Measurements from ENCODE around the gene SCNM1.

The SCNM1 gene

GRCh38 chr1:151145304-151146071, 20.5 kb upstream of the SCNM1 start:
- no peak for DNase-seq
- in situ Hi-C loops (cut with HindIII; ENCODE audit: low pct_ligation_motif_present, low pct_unique_long_range_greater_than_20kb, low sequenced_read_pairs): no loop called here

DNA sequence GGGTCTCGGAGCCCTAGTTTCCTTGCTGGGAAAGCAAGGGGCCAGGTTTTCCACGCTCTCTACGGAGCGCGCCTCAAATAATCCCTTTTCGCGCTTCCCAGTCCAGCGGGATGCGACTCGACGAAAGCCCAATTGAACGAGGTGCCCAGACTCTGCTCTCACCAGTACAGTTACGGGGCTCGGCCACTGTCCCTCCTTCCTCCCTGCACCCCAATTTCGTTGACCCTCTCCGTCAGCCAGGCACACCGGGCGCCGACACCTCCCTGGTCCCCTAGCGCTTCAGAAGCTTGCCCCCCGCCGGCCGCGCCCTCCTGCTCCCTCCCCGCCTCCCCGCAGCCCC, 19.9 kb upstream of the SCNM1 start:
- in situ Hi-C loops (cut with HindIII; ENCODE audit: low pct_ligation_motif_present, low pct_unique_long_range_greater_than_20kb, low sequenced_read_pairs): no loop called here
- no peak for DNase-seq

DNA sequence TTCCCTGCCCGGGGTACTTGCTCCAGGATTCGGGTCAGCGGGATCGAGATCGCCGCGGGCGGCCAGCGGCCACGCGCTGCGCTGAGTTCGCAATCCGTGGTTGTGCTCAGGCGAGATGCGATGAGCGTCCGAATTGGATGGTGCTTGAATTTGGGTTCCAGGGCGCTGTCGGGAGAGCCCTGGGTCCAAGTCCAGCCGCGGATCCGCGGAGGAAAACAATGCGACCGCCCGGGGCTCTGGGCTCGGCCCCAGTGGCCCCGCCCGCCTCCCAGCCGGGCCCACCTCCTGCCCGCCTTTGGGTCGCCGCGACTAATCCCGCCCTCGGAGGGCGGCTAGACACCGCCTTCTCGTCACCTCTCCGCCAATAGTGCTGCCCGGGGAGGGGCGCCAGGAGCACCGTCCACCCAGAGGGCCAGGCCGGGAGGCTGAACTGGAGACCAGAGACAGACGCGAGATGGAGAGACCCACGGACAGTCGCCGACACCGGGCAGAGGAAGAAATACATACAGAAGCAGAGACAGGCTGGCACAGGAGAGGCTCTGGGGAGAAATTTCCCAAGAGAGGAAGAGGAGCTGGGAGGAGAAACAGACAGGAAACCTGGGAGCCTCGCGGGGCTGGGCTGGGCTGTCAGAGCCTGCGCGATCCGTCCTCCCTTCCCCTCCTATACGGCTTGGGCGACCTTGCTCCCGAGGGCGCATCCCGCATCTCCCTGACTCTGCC, 19.4 kb upstream of the SCNM1 start, which contains the start of gene SEMA6C:
Gene SEMA6C, minus strand, starts transcription at position 220 of the 720 bp plus-strand sequence. CDS start 4,010 bp downstream, outside the sequence.
- in situ Hi-C loops (cut with HindIII; ENCODE audit: low pct_ligation_motif_present, low pct_unique_long_range_greater_than_20kb, low sequenced_read_pairs): no loop called here
- peak; percentile 94 for DNase-seq

GRCh38 chr1:151147132-151147503, 18.8 kb upstream of the SCNM1 start:
- DNase-seq: no peak
- in situ Hi-C loops (cut with HindIII; ENCODE audit: low pct_ligation_motif_present, low pct_unique_long_range_greater_than_20kb, low sequenced_read_pairs): no loop called here

DNA sequence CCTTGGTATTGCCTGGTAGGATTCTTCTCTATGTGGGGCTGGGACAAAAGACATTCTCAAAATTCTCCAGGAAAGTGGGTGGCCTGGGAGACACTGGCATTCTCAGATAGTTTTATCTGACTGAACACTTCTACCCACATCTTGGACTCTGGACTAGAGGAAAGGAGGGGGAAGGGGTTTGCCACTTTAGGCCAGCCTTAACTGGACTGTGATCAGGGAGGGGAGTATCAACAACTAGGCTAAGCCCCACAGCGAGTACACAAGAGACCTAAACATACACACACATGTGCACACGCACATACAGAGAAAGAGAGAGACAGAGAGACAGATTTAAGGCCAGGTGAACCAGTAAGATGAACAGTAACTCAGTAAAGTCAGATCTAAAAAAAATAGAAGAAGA, 18.3 kb upstream of the SCNM1 start:
- in situ Hi-C loops (cut with HindIII; ENCODE audit: low pct_ligation_motif_present, low pct_unique_long_range_greater_than_20kb, low sequenced_read_pairs): no loop called here
- no peak for DNase-seq

DNA sequence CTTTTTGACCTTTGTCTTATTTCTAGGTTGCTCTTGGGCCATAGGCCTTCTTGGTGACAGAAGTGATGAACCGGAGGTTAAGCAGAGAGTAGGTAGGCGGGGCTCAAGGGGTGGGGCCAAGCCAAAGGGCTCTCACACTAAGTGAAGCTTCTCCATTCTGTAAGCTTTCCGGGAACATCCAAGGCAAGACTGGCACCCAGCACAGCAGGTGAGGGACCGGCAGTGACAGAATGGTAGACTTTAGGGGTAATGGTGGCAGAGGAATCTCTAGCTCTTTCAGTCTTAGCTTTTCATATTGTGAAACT, 9.5 kb upstream of the SCNM1 start, which contains the start of gene TNFAIP8L2:
Gene TNFAIP8L2, plus strand, starts transcription at position 135 of the 305 bp plus-strand sequence. CDS start 2,049 bp downstream, outside the sequence.
- in situ Hi-C loops (cut with HindIII; ENCODE audit: low pct_ligation_motif_present, low pct_unique_long_range_greater_than_20kb, low sequenced_read_pairs): no loop called here
- DNase-seq: no peak

GRCh38 chr1:151157067-151157531, 8.8 kb upstream of the SCNM1 start:
- in situ Hi-C loops (cut with HindIII; ENCODE audit: low pct_ligation_motif_present, low pct_unique_long_range_greater_than_20kb, low sequenced_read_pairs): no loop called here
- DNase-seq: no peak

DNA sequence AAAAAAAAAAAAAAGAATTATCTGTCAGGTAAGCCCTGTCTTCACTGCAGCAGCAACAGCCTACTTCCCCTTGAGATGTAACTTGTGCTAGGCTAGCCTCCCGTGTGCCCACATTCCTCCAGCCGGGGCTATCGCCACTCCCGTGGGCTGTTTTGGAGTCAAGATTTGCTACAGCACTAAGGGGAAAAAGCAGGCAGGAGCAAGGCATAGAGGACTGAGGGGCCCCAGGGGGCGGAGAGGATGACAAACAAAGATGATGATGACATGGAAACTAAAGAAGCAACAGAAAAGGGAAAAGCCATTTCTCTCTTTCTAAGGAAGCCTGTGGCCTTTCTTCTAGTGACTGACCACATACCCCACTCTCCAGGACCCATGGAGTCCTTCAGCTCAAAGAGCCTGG, 7.6 kb upstream of the SCNM1 start:
- in situ Hi-C loops (cut with HindIII; ENCODE audit: low pct_ligation_motif_present, low pct_unique_long_range_greater_than_20kb, low sequenced_read_pairs): no loop called here
- DNase-seq: no peak

- DNase-seq: no peak
- in situ Hi-C loops (cut with HindIII; ENCODE audit: low pct_ligation_motif_present, low pct_unique_long_range_greater_than_20kb, low sequenced_read_pairs): no loop called here
Measured at GRCh38 chr1:151158751-151159251, 7.1 kb upstream of the SCNM1 start.

DNA sequence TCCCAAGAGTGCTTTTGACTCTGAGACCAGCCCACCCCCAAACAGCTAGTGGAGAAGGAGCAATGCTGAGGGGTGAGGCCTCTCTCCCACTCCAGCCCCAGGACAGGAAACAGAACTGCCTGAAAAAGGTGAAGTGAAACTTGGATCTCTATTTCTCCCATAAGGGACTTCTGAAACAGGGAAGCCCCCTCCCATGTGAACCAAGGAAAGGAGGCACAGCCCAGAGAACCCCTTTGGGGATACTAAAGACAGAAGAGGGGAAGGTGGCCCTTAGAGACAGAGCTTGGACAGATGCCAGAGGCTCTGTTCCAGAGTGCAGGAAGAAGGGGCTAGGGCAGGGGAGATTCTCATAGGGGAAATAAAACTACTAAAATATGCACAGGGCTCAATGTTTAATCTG, 6.6 kb upstream of the SCNM1 start:
- DNase-seq: no peak
- in situ Hi-C loops (cut with HindIII; ENCODE audit: low pct_ligation_motif_present, low pct_unique_long_range_greater_than_20kb, low sequenced_read_pairs): no loop called here

GRCh38 chr1:151164732-151165280, 1.1 kb upstream of the SCNM1 start:
- DNase-seq: no peak
- in situ Hi-C loops (cut with HindIII; ENCODE audit: low pct_ligation_motif_present, low pct_unique_long_range_greater_than_20kb, low sequenced_read_pairs): no loop called here

DNA sequence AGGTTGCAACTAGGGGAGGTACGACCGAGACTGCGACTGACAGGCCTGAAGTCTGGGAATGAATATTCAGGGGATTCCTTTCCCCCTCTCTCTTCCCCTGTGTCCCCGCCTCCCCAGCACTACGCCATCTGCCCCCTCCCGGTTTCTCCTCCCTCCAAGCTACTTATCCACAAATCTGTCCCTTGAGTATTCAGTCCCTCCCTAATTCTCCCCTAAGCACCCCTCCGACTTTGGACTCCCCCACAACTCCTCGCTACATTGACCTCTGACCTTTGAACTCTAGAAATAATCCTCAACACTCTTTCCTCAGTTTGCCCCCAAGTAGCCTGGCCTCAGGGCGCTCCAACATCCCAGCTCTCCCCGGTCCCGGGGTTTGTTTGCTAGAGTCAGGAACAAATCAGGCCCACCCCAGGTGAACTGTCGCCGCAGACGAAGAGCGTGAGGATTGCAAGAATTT, 635 bp upstream of the SCNM1 start:
- DNase-seq: peak; percentile 44

GRCh38 chr1:151166505-151166956, 587 bp downstream of the SCNM1 start:
- in situ Hi-C loops (cut with HindIII; ENCODE audit: low pct_ligation_motif_present, low pct_unique_long_range_greater_than_20kb, low sequenced_read_pairs): no loop called here

More for the DNA sequence above, 635 bp upstream of the SCNM1 start:
- in situ Hi-C loops (cut with HindIII; ENCODE audit: low pct_ligation_motif_present, low pct_unique_long_range_greater_than_20kb, low sequenced_read_pairs): no loop called here

GRCh38 chr1:151167116-151167515, 1.2 kb downstream of the SCNM1 start:
- in situ Hi-C loops (cut with HindIII; ENCODE audit: low pct_ligation_motif_present, low pct_unique_long_range_greater_than_20kb, low sequenced_read_pairs): no loop called here
- DNase-seq: no peak

More at GRCh38 chr1:151166505-151166956, 587 bp downstream of the SCNM1 start:
- DNase-seq: peak; percentile 86

GRCh38 chr1:151171190-151171589, 5.2 kb downstream of the SCNM1 start:
- no peak for DNase-seq
- in situ Hi-C loops (cut with HindIII; ENCODE audit: low pct_ligation_motif_present, low pct_unique_long_range_greater_than_20kb, low sequenced_read_pairs): no loop called here

DNA sequence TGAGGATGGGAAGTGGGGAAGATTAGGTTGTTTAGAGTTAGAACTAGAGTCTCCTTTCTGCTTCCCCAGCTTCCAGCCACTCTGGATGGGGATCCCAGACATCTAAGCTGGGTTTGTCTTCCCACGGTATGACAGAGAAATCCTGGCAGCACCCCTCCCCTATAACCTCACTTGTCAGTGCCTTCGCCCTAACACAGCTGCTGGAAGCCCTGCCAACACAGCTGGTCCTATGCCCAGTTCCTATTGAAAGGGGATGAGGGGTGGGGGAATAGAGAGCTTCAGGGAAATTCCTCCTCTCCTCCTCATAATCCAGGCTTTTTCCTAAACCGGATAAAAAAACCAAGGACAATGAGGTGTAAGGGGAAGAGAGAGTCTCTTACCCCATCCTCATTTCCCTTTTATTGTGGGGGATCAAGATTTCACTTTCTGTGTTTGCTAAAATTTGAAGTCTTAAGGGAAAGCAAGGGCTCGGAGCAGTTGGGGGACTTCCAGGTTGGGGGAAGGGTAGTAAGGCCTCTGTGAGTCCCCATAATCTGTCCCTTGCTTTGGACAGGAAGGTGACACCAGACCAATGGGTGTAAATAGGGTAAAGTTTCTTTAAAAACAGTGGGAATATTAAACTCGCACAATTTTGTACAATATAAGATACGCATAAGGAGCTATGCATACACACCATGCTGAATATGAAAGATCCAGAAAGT, 9.2 kb downstream of the SCNM1 start:
- in situ Hi-C loops (cut with HindIII; ENCODE audit: low pct_ligation_motif_present, low pct_unique_long_range_greater_than_20kb, low sequenced_read_pairs): no loop called here

GRCh38 chr1:151175863-151176262, 9.9 kb downstream of the SCNM1 start, which contains the start of gene TMOD4:
Gene TMOD4, minus strand, starts transcription at chr1:151175981. Its CDS starts 1,106 bp downstream, at chr1:151174875.
- peak; percentile 30 for DNase-seq
- in situ Hi-C loops (cut with HindIII; ENCODE audit: low pct_ligation_motif_present, low pct_unique_long_range_greater_than_20kb, low sequenced_read_pairs): no loop called here

More for the DNA sequence above, 9.2 kb downstream of the SCNM1 start:
- DNase-seq: no peak

- DNase-seq: no peak
- in situ Hi-C loops (cut with HindIII; ENCODE audit: low pct_ligation_motif_present, low pct_unique_long_range_greater_than_20kb, low sequenced_read_pairs): no loop called here
Measured at GRCh38 chr1:151176514-151177045, 10.6 kb downstream of the SCNM1 start.

Data from ACHN (cell line).